ENCODE measurements around the gene FANCG.

Gene FANCG

GRCh38 chr9:35079426-35080341 is at the start of gene FANCG:
Gene FANCG (minus strand): TSS chr9:35079942. CDS start chr9:35079524, 418 bp downstream.
- CTCF ChIA-PET, result interaction anchor here (0.9 to 9.2 kb wide), 6 partner anchors 9 to 180 kb away, joined by 3 to 127 read pairs (median 8); partner anchors contain the start of genes PIGO and STOML2
- TF ChIP-seq, protein P1, sequence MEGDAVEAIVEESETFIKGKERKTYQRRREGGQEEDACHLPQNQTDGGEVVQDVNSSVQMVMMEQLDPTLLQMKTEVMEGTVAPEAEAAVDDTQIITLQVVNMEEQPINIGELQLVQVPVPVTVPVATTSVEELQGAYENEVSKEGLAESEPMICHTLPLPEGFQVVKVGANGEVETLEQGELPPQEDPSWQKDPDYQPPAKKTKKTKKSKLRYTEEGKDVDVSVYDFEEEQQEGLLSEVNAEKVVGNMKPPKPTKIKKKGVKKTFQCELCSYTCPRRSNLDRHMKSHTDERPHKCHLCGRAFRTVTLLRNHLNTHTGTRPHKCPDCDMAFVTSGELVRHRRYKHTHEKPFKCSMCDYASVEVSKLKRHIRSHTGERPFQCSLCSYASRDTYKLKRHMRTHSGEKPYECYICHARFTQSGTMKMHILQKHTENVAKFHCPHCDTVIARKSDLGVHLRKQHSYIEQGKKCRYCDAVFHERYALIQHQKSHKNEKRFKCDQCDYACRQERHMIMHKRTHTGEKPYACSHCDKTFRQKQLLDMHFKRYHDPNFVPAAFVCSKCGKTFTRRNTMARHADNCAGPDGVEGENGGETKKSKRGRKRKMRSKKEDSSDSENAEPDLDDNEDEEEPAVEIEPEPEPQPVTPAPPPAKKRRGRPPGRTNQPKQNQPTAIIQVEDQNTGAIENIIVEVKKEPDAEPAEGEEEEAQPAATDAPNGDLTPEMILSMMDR (IDR thresholded peaks at IDR 0.05; ENCODE audit: insufficient read depth, low read length, missing control alignments), result no peak
- H3K4me3 ChIP-seq (ENCODE audit: low read depth, low read length), result peak within 1 kb of the TSS; percentile 89
- peak; percentile 57 for DNase-seq (ENCODE audit: low read depth, low spot score)
- POLR2A ChIA-PET, result interaction anchor here (0.6 to 2.2 kb wide), 11 partner anchors 8 to 35 kb away, joined by 3 to 10 read pairs (median 4); partner anchors contain the start of genes PIGO and STOML2

DNA sequence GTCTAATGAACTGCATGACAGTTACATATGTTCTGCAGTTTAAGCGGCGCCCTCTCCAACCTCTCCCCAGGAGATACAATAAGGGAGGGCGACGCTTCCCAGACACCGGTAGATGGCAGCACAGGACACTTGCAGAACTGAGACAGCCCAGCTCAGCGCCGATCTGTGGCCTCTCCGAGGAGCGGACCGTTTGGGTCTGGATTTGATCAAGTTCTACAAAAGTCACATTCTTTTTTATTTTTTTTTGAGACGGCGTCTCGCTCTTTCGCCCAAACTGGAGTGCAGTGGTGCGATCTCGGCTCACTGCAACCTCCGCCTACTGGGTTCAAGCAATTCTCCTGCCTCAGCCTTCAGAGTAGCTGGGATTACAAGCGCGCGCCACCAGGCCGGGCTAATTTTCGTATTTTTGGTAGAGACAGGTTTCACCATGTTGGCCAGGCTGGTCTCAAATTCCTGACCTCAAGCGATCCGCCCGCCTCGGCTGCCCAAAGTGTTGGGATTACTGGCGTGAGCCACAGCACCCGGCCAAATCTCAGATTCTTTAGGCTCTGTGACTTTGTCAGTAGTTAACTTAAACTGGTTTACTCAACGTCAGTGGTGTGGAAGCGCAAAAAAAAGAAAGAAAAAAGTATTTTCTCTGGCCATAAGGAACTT is 37.3 kb upstream of the FANCG start:
- CTCF ChIA-PET, result interaction anchor here (0.5 to 15.9 kb wide), 29 partner anchors 9 to 438 kb away, joined by 3 to 181 read pairs (median 5); partner anchors contain the start of genes PIGO and UNC13B
- POLR2A ChIA-PET, result no interaction called here
- peak; percentile 63 for DNase-seq (ENCODE audit: low read depth, low spot score)
- TF ChIP-seq, protein P1 (IDR thresholded peaks at IDR 0.05; ENCODE audit: insufficient read depth, low read length, missing control alignments), result peak; percentile 98
- H3K4me3 ChIP-seq (ENCODE audit: low read depth, low read length), result peak overlapping the region; percentile 99

- TF ChIP-seq, protein P1 (IDR thresholded peaks at IDR 0.05; ENCODE audit: insufficient read depth, low read length, missing control alignments), result peak; percentile 0
- ChIA-PET CTCF (interaction anchor here (0.8 to 15.9 kb wide), 29 partner anchors 10 to 632 kb away, joined by 3 to 181 read pairs (median 5); partner anchors contain the start of genes PIGO and UNC13B), POLR2A (no interaction called here)
- no peak for DNase-seq (ENCODE audit: low read depth, low spot score)
- peak overlapping the region; percentile 99 for H3K4me3 ChIP-seq (ENCODE audit: low read depth, low read length)
Measured at GRCh38 chr9:35116539-35116897, 36.8 kb upstream of the FANCG start.

DNA sequence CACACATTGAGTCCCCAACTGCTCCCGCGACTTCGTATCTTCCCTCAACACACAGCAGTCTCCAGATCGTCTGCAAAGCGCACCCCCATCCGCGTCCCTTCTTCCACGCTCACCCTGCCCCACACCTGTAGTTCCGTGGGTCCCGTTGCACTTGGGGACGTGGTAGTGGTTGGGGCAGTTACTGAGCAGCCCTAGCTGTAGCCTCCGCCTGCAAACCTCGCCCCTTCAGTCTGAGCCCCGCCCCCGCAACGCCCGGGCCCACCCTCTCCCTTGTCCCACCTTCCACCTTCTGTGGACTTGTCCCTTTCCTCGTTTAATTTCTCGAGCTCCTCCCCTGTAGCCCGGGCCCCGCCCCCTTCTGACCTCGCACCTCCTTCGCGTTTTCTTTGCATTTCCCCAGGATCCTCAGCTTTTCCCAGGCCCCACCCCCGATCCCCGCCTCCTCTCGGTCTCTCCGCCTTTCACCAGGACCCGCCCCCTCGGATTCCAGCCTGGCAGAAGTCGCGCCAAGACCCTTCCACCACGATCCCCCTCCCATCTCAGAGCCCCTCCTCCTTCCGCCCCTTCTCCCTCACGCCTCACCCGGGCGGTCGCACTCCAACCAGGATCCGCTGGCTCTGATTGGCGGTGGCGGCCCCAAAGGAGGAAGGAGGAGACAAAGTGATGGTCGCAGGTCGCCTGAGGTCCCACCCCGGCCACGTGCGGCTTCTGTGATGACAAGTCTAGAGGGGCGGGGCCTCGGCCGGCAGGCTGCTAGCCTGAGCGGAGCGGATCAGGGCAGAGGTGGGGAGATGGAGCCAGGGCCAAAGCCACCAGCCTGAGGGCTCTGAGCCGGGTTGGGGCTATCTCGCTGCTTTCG is 36.2 kb upstream of the FANCG start, which contains the start of gene ATOSB:
Gene ATOSB (minus strand): TSS at position 183 of the 859 bp plus-strand sequence. CDS start 7,588 bp downstream, outside the sequence.
- ChIA-PET CTCF (interaction anchor here (0.6 to 15.9 kb wide), 23 partner anchors 10 to 632 kb away, joined by 3 to 181 read pairs (median 5); partner anchors contain the start of genes PIGO and UNC13B), POLR2A (interaction anchor here (1.0 kb wide), 1 partner anchor 44 kb away, joined by 3 read pairs; no protein-coding TSS in a partner anchor)
- peak within 1 kb of the TSS; percentile 99 for H3K4me3 ChIP-seq (ENCODE audit: low read depth, low read length)
- peak; percentile 59 for DNase-seq (ENCODE audit: low read depth, low spot score)
- TF ChIP-seq, protein P1 (IDR thresholded peaks at IDR 0.05; ENCODE audit: insufficient read depth, low read length, missing control alignments), result no peak

DNA sequence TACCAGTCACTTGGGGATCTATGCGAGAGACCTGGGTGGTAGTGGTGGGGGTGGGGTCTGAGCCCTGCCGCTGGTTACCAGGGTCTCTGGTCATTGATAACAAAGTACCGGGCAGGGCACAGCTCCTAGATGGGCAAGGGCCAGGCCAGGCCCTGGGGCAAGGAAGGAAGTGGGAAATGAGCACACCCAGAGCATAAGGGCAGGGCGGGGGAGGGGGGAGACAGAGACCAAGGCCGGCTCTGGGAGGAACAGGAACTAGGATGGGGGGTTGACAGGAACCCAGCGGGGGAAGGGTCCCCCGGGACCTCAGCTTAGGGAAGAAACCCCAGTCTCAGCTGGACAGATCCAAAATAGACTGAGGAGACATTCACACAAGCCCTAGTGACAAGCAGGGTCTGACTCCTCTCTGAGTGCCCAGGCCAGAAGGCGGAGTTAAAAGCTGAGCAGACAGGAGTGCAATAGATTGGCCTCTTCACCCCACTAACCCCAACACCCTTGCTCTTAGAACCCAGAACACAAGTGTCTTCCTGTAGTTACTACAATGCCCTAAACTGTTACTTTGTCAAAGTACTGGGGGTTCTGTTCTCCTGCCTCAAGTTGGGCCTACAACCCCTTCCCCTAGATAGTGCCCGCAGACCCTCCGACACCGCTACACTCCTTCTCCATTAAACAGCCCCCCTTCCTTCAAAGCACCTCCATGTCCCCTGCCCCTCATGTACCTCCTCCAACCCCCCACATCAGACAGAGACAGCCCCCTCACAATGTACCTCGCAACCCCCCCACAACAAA is 35.3 kb upstream of the FANCG start:
- ChIA-PET CTCF (interaction anchor here (0.6 to 15.9 kb wide), 18 partner anchors 8 to 633 kb away, joined by 3 to 181 read pairs (median 4); partner anchors contain the start of genes PIGO, RUSC2 and UNC13B), POLR2A (interaction anchor here (0.7 to 1.7 kb wide), 6 partner anchors 35 to 375 kb away, joined by 3 to 5 read pairs (median 4); partner anchors contain the start of genes FANCG and RUSC2)
- DNase-seq (ENCODE audit: low read depth, low spot score), result no peak
- peak overlapping the region; percentile 99 for H3K4me3 ChIP-seq (ENCODE audit: low read depth, low read length)
- TF ChIP-seq, protein P1 (IDR thresholded peaks at IDR 0.05; ENCODE audit: insufficient read depth, low read length, missing control alignments), result no peak

Measured in AG04449 (cell line).